ENCODE results near the gene CCNY. TPM values are rescaled to one million over a fixed set of nuclear protein-coding genes. Genes with fewer than 3 reads are reported as not detected.

The CCNY gene
- polyA plus RNA-seq, 2 of the 4 experiments (the other 2 are of a cell fraction), result 28.1 to 55.5 TPM

- DNase-seq (ENCODE audit: low read depth in 1 of 2, low spot score in 1 of 2) (no peak), ATAC-seq (no peak), FAIRE-seq (no peak)
- no peak for TF ChIP-seq NPAS2 (CRISPR knock-in tag; IDR thresholded peaks at IDR 0.05; ENCODE audit: borderline replicate concordance)
- no peak for TF ChIP-seq HES2 (IDR thresholded peaks at IDR 0.05)
- no peak for TF ChIP-seq BCL3 (IDR thresholded peaks at IDR 0.05)
- no peak for TF ChIP-seq NR3C1 (IDR thresholded peaks at IDR 0.05)
- TF ChIP-seq TFCP2L1 (CRISPR knock-in tag; IDR thresholded peaks at IDR 0.05), result no peak
- TF ChIP-seq MAX (IDR thresholded peaks at IDR 0.05), result no peak
- TF ChIP-seq NFE2L2 (conservative IDR thresholded peaks at IDR 0.05; ENCODE audit: low read length), result no peak
- TF ChIP-seq, protein P1, sequence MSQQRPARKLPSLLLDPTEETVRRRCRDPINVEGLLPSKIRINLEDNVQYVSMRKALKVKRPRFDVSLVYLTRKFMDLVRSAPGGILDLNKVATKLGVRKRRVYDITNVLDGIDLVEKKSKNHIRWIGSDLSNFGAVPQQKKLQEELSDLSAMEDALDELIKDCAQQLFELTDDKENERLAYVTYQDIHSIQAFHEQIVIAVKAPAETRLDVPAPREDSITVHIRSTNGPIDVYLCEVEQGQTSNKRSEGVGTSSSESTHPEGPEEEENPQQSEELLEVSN (IDR thresholded peaks at IDR 0.05; ENCODE audit: borderline replicate concordance, low read depth), result no peak
- TF ChIP-seq CBX8 (IDR thresholded peaks at IDR 0.05), result no peak
- no peak for TF ChIP-seq POLR2A (IDR thresholded peaks at IDR 0.05; ENCODE audit: low read length)
- no peak for TF ChIP-seq HOXB13 (CRISPR knock-in tag; IDR thresholded peaks at IDR 0.05; ENCODE audit: low read depth)
- no peak for TF ChIP-seq RFX5 (IDR thresholded peaks at IDR 0.05)
- no peak for TF ChIP-seq RCOR1 (IDR thresholded peaks at IDR 0.05; ENCODE audit: low read depth, low read length)
- TF ChIP-seq SREBF2 (IDR thresholded peaks at IDR 0.05), result no peak
- no peak for TF ChIP-seq HOXB5 (CRISPR knock-in tag; IDR thresholded peaks at IDR 0.05)
- no peak for TF ChIP-seq ESRRA (IDR thresholded peaks at IDR 0.05; ENCODE audit: borderline replicate concordance, low read length)
- no peak overlapping the region for H3K27ac ChIP-seq
- peaks cover 9% of the 10 kb centered on the region; the same call in 2 of the 3 replicates for H3K4me1 ChIP-seq
- WGBS (ENCODE audit: missing lambda C conversion rate), result 89% methylated on average over 5 of the region's 5 CpGs
- POLR2A ChIA-PET, result no interaction called here
- no peaks in the 10 kb centered on the region for H3K9me3 ChIP-seq
- H3K4me3 ChIP-seq, result no peak overlapping the region
- H3K4me2 ChIP-seq, result no peak overlapping the region
- CTCF ChIA-PET, result interaction anchor here (1.1 to 1.7 kb wide), 2 partner anchors 11 to 14 kb away, joined by 3 to 6 read pairs; no protein-coding TSS in a partner anchor
Measured at GRCh38 chr10:35465673-35466072, 129.4 kb downstream of the CCNY start.

GRCh38 chr10:35466170-35466569, 129.9 kb downstream of the CCNY start:
- 92% methylated on average over 5 of the region's 5 CpGs for WGBS (ENCODE audit: missing lambda C conversion rate)
- POLR2A ChIA-PET, result no interaction called here
- no peak for ATAC-seq
- no peak for FAIRE-seq
- TF ChIP-seq, protein P2, sequence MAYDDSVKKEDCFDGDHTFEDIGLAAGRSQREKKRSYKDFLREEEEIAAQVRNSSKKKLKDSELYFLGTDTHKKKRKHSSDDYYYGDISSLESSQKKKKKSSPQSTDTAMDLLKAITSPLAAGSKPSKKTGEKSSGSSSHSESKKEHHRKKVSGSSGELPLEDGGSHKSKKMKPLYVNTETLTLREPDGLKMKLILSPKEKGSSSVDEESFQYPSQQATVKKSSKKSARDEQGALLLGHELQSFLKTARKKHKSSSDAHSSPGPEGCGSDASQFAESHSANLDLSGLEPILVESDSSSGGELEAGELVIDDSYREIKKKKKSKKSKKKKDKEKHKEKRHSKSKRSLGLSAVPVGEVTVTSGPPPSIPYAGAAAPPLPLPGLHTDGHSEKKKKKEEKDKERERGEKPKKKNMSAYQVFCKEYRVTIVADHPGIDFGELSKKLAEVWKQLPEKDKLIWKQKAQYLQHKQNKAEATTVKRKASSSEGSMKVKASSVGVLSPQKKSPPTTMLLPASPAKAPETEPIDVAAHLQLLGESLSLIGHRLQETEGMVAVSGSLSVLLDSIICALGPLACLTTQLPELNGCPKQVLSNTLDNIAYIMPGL (CRISPR knock-in tag; IDR thresholded peaks at IDR 0.05; ENCODE audit: borderline replicate concordance), result no peak
- TF ChIP-seq, protein P3, sequence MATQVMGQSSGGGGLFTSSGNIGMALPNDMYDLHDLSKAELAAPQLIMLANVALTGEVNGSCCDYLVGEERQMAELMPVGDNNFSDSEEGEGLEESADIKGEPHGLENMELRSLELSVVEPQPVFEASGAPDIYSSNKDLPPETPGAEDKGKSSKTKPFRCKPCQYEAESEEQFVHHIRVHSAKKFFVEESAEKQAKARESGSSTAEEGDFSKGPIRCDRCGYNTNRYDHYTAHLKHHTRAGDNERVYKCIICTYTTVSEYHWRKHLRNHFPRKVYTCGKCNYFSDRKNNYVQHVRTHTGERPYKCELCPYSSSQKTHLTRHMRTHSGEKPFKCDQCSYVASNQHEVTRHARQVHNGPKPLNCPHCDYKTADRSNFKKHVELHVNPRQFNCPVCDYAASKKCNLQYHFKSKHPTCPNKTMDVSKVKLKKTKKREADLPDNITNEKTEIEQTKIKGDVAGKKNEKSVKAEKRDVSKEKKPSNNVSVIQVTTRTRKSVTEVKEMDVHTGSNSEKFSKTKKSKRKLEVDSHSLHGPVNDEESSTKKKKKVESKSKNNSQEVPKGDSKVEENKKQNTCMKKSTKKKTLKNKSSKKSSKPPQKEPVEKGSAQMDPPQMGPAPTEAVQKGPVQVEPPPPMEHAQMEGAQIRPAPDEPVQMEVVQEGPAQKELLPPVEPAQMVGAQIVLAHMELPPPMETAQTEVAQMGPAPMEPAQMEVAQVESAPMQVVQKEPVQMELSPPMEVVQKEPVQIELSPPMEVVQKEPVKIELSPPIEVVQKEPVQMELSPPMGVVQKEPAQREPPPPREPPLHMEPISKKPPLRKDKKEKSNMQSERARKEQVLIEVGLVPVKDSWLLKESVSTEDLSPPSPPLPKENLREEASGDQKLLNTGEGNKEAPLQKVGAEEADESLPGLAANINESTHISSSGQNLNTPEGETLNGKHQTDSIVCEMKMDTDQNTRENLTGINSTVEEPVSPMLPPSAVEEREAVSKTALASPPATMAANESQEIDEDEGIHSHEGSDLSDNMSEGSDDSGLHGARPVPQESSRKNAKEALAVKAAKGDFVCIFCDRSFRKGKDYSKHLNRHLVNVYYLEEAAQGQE (IDR thresholded peaks at IDR 0.05), result no peak
- TF ChIP-seq CHD4 (IDR thresholded peaks at IDR 0.05; ENCODE audit: borderline replicate concordance), result no peak
- no peak for TF ChIP-seq FOSL2 (IDR thresholded peaks at IDR 0.05)
- no peak for TF ChIP-seq FOSL2 (CRISPR knock-in tag; IDR thresholded peaks at IDR 0.05)
- TF ChIP-seq RNF2 (IDR thresholded peaks at IDR 0.05; ENCODE audit: borderline replicate concordance, low read depth), result no peak
- Histone ChIP-seq H3K9me3 (no peaks in the 10 kb centered on the region), H3K4me1 (peaks cover 4% of the 10 kb centered on the region; the same call in 2 of the 3 replicates), H3K27ac (no peak overlapping the region), H3K4me2 (no peak overlapping the region), H3K4me3 (no peak overlapping the region)
- DNase-seq (ENCODE audit: low read depth in 1 of 2, low spot score in 1 of 2), result no peak
- CTCF ChIA-PET, result interaction anchor here (1.1 to 1.7 kb wide), 2 partner anchors 11 to 15 kb away, joined by 3 to 6 read pairs; no protein-coding TSS in a partner anchor
